AG08395 (cell line): ENCODE results near the gene OVOL3.
"Not testable (repeated sequence)": the region's sequence is repeated elsewhere in the genome, so short reads cannot be mapped to it uniquely, and the experiment has no call there.

Source experiments
- DNase-seq: peaks from one replicate; pipeline ENCODE4 v3.0.0; 2012; ENCODE audit warnings: mixed read lengths, low spot score

The OVOL3 gene

DNA sequence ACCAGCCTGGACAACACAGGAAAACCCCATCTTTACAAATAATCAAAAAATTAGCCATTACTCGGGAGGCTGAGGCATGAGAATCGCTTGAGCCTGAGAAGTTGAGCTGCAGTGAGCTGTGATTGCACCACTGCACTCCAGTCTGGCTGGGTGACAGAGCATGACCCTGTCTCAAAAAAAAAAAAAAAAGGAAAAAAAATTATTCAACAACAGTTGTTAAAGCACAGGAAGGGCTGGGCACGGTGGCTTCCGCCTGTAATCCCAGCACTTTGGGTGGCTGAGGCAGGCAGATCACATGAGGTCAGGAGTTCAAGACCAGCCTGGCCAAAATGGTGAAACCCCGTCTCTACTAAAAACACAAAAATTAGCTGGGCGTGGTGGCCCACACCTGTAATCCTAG is 20.3 kb downstream of the OVOL3 start:
- DNase-seq: not testable (repeated sequence)

DNA sequence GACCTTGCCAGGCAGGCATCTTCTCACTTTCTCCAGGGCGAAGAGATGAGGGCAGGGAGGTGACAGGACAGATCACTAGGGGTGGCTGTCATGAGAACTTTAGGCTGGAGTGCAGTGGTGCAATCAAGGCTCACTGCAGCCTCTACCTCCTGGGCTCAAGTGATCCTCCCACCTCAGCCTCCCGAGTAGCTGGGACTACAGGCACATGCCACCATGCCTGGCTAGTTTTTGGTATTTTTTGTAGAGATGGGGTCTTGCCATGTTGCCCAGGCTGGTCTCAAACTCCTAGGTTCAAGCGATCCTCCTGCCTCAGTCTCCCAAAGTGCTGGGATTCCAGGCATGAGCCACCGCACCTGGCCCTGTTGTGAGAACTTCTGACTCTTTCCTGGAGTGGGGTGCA is 23.9 kb downstream of the OVOL3 start:
- DNase-seq: not testable (repeated sequence)

DNA sequence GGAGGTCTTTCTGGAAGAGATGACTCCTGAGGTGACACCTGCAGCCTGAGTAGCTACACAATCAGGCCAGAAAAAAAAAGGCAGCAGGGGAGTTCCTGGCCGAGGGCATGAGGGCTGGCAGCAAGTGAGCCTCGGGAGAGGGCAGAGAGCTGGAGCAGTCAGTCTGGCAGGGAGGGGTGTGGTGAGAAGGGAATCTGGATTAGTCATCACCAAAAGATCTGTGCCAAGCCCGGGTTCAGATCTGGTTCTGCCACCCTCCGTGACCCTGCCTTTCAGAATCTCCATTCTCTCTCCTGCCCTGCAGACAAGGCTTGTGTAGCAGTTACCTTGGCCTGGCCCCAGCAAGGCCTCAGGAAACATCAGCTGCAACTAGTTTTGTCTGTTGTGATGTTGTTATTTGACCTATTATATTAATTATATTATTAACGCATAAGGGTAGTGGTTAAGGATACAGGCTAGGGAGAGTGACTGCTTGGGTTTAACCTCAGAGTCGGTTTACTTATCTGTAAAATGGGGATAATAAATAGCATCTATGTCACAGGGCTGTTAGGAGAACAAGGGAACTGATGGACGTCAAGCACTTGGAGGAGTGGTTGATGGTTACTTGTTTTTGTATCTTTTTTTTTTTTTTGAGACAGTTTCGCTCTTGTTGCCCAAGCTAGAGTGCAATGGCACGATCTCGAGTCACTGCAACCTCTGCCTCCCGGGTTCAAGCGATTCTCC is 26.2 kb downstream of the OVOL3 start:
- peak; percentile 81 for DNase-seq

GRCh38 chr19:36139120-36139472 is 28.2 kb downstream of the OVOL3 start:
- no peak for DNase-seq

DNA sequence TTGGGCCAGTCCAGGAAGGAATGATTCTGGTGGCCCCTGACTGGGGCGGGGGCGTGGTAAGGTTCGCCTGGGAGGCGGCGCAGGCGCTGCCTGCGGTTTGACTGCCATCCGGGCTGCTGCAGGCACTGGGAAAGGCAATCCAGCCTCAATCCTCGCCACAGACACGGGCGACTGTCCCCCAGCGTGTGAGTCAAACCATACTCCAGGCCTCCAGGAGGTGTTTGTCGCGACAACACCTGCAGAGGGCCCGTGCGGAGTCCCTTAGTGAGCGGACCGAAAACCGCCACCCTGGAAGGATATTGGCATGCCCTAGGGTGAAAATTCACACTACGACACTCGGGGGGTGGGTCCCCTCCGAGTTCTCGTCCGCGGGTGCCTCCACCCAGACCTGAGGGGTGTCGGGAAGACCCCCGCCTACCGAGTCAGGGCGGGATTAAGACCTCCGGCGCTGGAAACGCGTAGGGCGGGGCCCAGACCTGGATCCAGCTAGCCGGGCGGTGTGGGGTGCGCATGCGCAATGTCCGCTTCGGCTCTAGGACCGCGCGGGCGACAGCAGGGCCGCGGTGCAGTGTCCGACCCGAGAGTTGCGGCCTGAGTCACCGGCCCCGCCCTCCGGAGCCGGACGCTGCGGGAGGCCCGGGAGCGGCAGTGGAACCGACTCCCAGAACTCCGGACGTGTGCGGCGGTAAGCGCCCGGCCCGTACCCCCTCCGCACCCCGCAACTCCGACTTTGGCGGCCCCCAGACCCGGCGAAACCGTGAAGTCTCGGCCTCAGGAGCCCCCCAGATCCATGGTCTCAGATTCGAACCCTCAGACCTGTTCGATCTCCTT is 28.7 kb downstream of the OVOL3 start, which contains the start of gene CAPNS1:
Gene CAPNS1, plus strand, starts transcription at position 594 of the 831 bp plus-strand sequence. CDS start 946 bp downstream, outside the sequence.
- DNase-seq: peak; percentile 99

- DNase-seq: peak; percentile 40
These were observed 29.5 kb downstream of the OVOL3 start for GRCh38 chr19:36140304-36141038.

- peak; percentile 96 for DNase-seq
These were observed 30.3 kb downstream of the OVOL3 start for GRCh38 chr19:36141039-36141927.

DNA sequence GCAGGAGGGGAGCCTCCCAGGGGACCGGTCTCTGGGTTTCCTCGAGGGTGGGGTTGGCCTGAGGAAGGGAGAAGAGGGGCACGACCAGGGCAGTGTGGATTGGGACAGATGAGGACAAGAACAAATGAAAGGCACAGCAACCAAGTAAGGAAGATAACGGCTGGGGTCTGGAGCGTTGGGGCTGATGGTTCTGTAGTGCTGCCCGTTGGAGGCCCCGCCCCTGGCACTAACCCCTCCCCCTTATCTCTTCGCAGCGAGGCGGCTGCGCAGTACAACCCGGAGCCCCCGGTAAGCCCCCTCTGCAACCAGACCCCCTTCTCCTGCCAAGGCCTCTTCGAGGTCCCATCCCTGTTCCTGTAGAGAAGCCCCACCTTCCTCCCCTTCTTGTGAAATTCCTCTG is 31.1 kb downstream of the OVOL3 start:
- DNase-seq: no peak

DNA sequence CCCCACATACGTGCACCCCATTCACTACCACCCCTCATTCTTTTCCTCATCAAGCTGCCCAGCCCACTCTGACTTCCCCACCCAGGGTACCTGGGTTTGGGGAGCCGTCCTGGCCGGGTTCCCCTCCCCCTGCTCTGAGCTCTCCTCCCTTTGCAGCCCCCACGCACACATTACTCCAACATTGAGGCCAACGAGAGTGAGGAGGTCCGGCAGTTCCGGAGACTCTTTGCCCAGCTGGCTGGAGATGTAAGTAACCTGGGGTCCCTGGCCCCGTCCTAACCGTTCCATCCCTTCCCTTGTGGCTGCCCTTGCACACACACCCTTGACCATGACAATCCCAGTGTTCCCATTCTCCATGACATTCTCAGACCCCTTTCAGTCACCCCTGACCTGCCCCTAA is 31.6 kb downstream of the OVOL3 start:
- no peak for DNase-seq

- DNase-seq: no peak
These were observed 33.7 kb downstream of the OVOL3 start for GRCh38 chr19:36144624-36145023.

GRCh38 chr19:36149673-36150406 is 38.9 kb downstream of the OVOL3 start:
- no peak for DNase-seq

GRCh38 chr19:36150586-36150985 is 39.6 kb downstream of the OVOL3 start:
- DNase-seq: no peak

- peak; percentile 58 for DNase-seq
These were observed 40.4 kb downstream of the OVOL3 start for GRCh38 chr19:36151144-36152018.

- DNase-seq: no peak
These were observed 41.0 kb downstream of the OVOL3 start for GRCh38 chr19:36152019-36152351.

GRCh38 chr19:36152352-36153091 is 41.6 kb downstream of the OVOL3 start, which contains the start of gene COX7A1:
COX7A1 (minus strand) TSS chr19:36152447; CDS start chr19:36152407, 40 bp downstream.
- DNase-seq: peak; percentile 74

DNA sequence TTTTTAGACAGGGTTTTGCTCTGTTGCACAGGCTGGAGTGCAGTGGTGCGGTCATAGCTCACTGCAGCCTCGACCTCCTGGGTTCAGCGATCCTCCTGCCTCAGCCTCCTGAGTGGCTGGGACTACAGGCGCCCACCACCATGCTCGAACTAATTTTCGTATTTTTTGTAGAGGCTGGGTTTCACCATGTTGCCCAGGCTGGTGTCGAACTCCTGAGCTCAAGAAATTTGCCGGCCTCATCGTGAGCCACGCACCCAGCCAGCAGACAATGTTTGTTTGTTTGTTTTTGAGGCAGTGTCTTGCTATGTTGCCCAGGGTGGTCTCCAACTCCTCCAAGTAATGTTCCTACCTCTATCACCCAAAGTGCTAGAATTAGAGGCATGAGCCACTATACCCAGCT is 42.2 kb downstream of the OVOL3 start:
- DNase-seq: no peak

DNA sequence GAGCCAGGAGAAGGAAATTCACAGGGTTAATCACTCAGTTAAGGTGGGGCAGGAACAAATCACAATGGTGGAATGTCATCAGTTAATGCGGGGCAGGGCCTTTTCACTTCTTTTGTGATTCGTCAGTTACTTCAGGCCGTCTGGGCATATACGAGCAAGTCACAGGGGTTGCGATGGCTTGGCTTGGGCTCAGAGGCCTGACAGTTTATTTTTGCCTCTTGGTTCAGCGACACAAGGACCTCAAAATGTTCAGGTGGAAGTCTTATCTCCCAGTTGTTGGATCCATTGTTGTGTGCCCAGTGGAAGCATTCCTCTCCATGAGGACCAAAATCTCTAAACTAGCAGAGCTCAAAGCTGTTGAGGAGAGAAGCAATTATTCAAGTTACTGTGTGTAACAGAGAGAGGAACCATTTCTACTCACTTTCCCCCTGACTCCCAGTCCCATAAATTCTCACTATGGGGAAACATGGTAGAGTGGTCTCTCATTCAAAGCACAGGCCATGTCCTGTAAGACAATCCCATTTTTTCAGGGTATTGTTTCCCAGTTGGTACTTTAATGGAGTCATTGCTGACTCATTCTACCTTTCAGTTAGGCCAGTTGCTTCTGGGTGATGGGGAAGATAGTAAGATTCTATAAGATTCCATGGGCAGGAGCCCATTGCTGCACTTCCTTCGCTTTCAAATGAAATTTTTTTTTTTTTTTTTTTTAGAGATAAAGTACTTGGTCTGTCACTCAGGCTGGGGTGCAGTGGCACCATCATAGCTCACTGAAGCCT is 50.1 kb downstream of the OVOL3 start:
- DNase-seq: no peak
